PC-3 (cell line): Measurements from ENCODE around the gene RETREG2. TPM values are rescaled to one million over a fixed set of nuclear protein-coding genes. Genes with fewer than 3 reads are reported as not detected.
A peak's percentile ranks its signal among the peaks of the same experiment; 100 is the strongest.

Experiments
- ATAC-seq: fragments of 200-7000 bp; cut with Tn5 transposase; 2 replicates; pipeline ENCODE4 v1.9.1; 2020; ENCODE audit warnings: mild to moderate bottlenecking, moderate library complexity
- BruUV-seq: library from RNA; stranded (reverse); fragments of 400-500 nt; replicated peaks from 2 replicates; lab custom pipeline; 2021; lab: Mats Ljungman, UMichigan
- CTCF ChIA-PET: fragments of 300-600 bp; sonication (Branson Sonifier 250); formaldehyde crosslinking; loops from one replicate; lab custom pipeline; 2022; ENCODE audit warnings: antibody characterized with exemption; lab: Charles Lee
- POLR2A ChIA-PET: fragments of 300-600 bp; sonication (Branson Sonifier 250); formaldehyde crosslinking; loops from one replicate; lab custom pipeline; 2022; ENCODE audit warnings: antibody characterized with exemption; ENCODE audit not compliant: unreplicated experiment; lab: Charles Lee
- DNase-seq: peaks from one replicate; pipeline ENCODE4 v3.0.0-alpha.2; 2015
- H2AFZ ChIP-seq: fragments of 300-600 bp; sonication (generic); 2 replicates; pipeline ENCODE4 v1.6.0; 2016; ENCODE audit warnings: antibody characterized with exemption, low read length
- H3F3A ChIP-seq: fragments of 300-600 bp; sonication (generic); one replicate; pipeline ENCODE4 v1.6.0; 2017; ENCODE audit warnings: antibody characterized with exemption, low read length, control low read depth, mild to moderate bottlenecking; ENCODE audit not compliant: unreplicated experiment
- H3K27ac ChIP-seq: fragments of 300-600 bp; sonication (generic); 2 replicates; pipeline ENCODE4 v1.5.1; 2016; ENCODE audit warnings: mild to moderate bottlenecking, low read length
- H3K27me3 ChIP-seq: fragments of 300-600 bp; sonication (generic); 2 replicates; pipeline ENCODE4 v1.6.1; 2016; ENCODE audit warnings: low read length, mixed read lengths
- H3K36me3 ChIP-seq: fragments of 300-600 bp; sonication (generic); 2 replicates; pipeline ENCODE4 v1.6.1; 2016; ENCODE audit warnings: low read depth, mixed run types, low read length, mixed read lengths
- H3K4me1 ChIP-seq: fragments of 300-600 bp; sonication (generic); 2 replicates; pipeline ENCODE4 v1.5.1; 2016; ENCODE audit warnings: low read length; ENCODE audit not compliant: insufficient read depth
- H3K4me2 ChIP-seq: fragments of 300-600 bp; sonication (generic); 2 replicates; pipeline ENCODE4 v1.6.0; 2016; ENCODE audit warnings: low read length
- H3K4me3 ChIP-seq: fragments of 300-600 bp; sonication (generic); 2 replicates; pipeline ENCODE4 v1.5.1; 2016; ENCODE audit warnings: mild to moderate bottlenecking, low read length, mixed read lengths
- H3K79me2 ChIP-seq: fragments of 300-600 bp; sonication (generic); 2 replicates; pipeline ENCODE4 v1.6.1; 2017; ENCODE audit warnings: low read length, mixed read lengths
- H3K9ac ChIP-seq: fragments of 300-600 bp; sonication (generic); 2 replicates; pipeline ENCODE4 v1.6.0; 2016; ENCODE audit warnings: mild to moderate bottlenecking, low read length
- H3K9me2 ChIP-seq: fragments of 300-600 bp; sonication (generic); replicated peaks from 2 replicates; pipeline ENCODE4 v1.6.1; 2016; ENCODE audit warnings: mixed run types, low read length, mixed read lengths
- H3K9me3 ChIP-seq: fragments of 300-600 bp; sonication (generic); 2 replicates; pipeline ENCODE4 v1.6.1; 2016; ENCODE audit warnings: low read length, mixed read lengths
- H4K20me1 ChIP-seq: fragments of 300-600 bp; sonication (generic); 2 replicates; pipeline ENCODE4 v1.6.1; 2016; ENCODE audit warnings: low read length, mixed read lengths
- CTCF ChIP-seq: fragments of 300-600 bp; sonication (generic); conservative IDR thresholded peaks from 2 replicates; pipeline ENCODE4 v1.5.1; 2017; ENCODE audit warnings: antibody characterized with exemption, low read depth, mild to moderate bottlenecking, low read length
- EZH2 ChIP-seq: fragments of 300-600 bp; sonication (generic); IDR thresholded peaks from one replicate; pipeline ENCODE4 v1.6.1; 2017; ENCODE audit warnings: antibody characterized with exemption, mild to moderate bottlenecking, low read length; ENCODE audit not compliant: unreplicated experiment
- EZH2phosphoT487 ChIP-seq: fragments of 300-600 bp; sonication (generic); IDR thresholded peaks from 2 replicates; pipeline ENCODE4 v1.6.1; 2018; ENCODE audit warnings: mild to moderate bottlenecking, antibody characterized with exemption, low read length, borderline replicate concordance
- intact Hi-C: fragments of 100-400 bp; cut with micrococcal nuclease; formaldehyde crosslinking; loops from 2 replicates; pipeline ENCODE4 v1.9.0; 2023
- total RNA-seq: library from RNA; depleted of rRNA; stranded (reverse); fragments of >200 nt; gene quantifications from 2 replicates; pipeline ENCODE4 v1.2.3, GENCODE V29; 2014

RETREG2 gene
- total RNA-seq, 1 experiment from 2014 or later: 61.0 TPM

DNA sequence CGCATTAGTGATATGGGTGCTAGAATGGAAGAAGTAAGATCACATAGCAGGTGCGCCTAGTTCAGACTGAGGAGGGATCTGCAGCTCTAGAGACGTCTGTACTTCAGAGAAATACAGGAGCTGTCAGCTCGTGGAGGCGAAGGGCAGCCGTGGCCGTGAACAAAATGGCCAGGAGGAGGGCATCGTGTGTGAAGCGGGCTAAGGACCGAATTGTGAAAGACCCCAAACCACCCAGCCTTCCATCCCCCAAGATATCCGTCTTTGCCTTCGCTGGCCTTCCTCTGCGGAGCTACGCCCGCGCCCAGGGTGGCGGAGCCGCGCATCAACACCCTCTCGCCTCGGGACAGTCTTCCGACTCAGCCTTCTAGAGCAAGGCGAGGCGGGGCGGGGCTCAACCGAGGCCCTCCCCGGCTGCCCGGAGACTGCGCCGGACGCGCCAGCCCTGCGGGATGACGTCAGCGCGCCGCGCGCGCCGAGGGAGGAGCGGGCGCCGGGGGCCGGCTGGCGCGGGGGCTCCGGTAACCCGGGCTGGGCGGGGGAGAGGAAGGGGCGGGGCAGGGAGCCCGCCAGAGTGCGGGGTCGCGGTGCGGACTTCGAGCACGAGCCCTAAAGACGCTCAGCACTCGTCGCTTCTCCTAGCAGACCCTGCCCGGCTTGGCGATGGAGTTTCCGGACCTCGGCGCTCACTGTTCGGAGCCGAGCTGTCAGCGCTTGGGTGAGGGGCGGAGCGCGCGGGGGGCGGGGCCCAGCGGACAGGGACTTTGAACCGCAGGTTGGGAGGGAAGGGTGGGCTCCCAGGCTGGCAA lies 28.5 kb downstream of the RETREG2 start, which contains the start of gene ZFAND2B:
ZFAND2B (plus strand) TSS at position 455 of the 806 bp plus-strand sequence; CDS start at position 661, 206 bp downstream.
- peak; percentile 97 for DNase-seq
- CTCF ChIA-PET: interaction anchor here (0.6 to 0.8 kb wide), 2 partner anchors 23 to 89 kb away, joined by 3 to 6 read pairs; partner anchors contain the start of genes ANKZF1 and ATG9A

GRCh38 chr2:219207134-219207883 lies 29.2 kb downstream of the RETREG2 start:
- no peaks in the 10 kb centered on the region for H3K27me3 ChIP-seq
- no peaks in the 10 kb centered on the region for H3K9me3 ChIP-seq
- peaks cover 5% of the 10 kb centered on the region; the same call in 1 of the 2 replicates for H3K79me2 ChIP-seq
- TSS peak; percentile 76 for BruUV-seq
- no peak for TF ChIP-seq EZH2phosphoT487
- TF ChIP-seq CTCF: no peak
- TF ChIP-seq EZH2: no peak
- ChIA-PET POLR2A (interaction anchor here (0.7 kb wide), 1 partner anchor 12 kb away, joined by 3 read pairs; no protein-coding TSS in a partner anchor), CTCF (no interaction called here)
- H2AFZ ChIP-seq: peak overlapping the region; percentile 61
- peak overlapping the region; percentile 69 for H3K27ac ChIP-seq
- H3K4me2 ChIP-seq: peak overlapping the region; percentile 96
- no peaks in the 10 kb centered on the region for H3K9me2 ChIP-seq
- intact Hi-C loops: loop anchor here (1.0 kb wide), 2 partner anchors 10 to 47 kb away; partner anchors contain the start of gene NHEJ1
- H3K4me3 ChIP-seq: peak overlapping the region; percentile 66
- no peaks in the 10 kb centered on the region for H3F3A ChIP-seq
- no peaks in the 10 kb centered on the region for H4K20me1 ChIP-seq
- H3K36me3 ChIP-seq: no peaks in the 10 kb centered on the region; the same call in 1 of the 2 replicates
- peaks cover 20% of the 10 kb centered on the region for H3K4me1 ChIP-seq
- H3K9ac ChIP-seq: peak overlapping the region; percentile 56
- ATAC-seq (peak; percentile 26), DNase-seq (no peak)

More for the DNA sequence above, 28.5 kb downstream of the RETREG2 start, which contains the start of gene ZFAND2B:
- no TSS peak for BruUV-seq
- no peaks in the 10 kb centered on the region for H3K9me2 ChIP-seq
- H3K9me3 ChIP-seq: no peaks in the 10 kb centered on the region
- POLR2A ChIA-PET: interaction anchor here (0.6 to 1.1 kb wide), 5 partner anchors 11 to 68 kb away, joined by 3 to 4 read pairs (median 3); partner anchors contain the start of genes ANKZF1, ATG9A and TUBA4A
- H2AFZ ChIP-seq: peak within 1 kb of the TSS; percentile 66
- intact Hi-C loops: loop anchor here (1.0 kb wide), 3 partner anchors 11 to 46 kb away; partner anchors contain the start of gene NHEJ1
- peak within 1 kb of the TSS; percentile 56 for H3K9ac ChIP-seq
- peak; percentile 93 for ATAC-seq
- H3K4me2 ChIP-seq: peak within 1 kb of the TSS; percentile 96
- peaks cover 20% of the 10 kb centered on the region for H3K4me1 ChIP-seq
- no peaks in the 10 kb centered on the region for H3K27me3 ChIP-seq
- TF ChIP-seq CTCF: no peak
- no peak for TF ChIP-seq EZH2phosphoT487
- TF ChIP-seq EZH2: no peak
- H3K36me3 ChIP-seq: no peaks in the 10 kb centered on the region; the same call in 1 of the 2 replicates
- peaks cover 5% of the 10 kb centered on the region; the same call in 1 of the 2 replicates for H3K79me2 ChIP-seq
- peak within 1 kb of the TSS; percentile 66 for H3K4me3 ChIP-seq
- H4K20me1 ChIP-seq: no peaks in the 10 kb centered on the region
- peak within 1 kb of the TSS; percentile 69 for H3K27ac ChIP-seq
- no peaks in the 10 kb centered on the region for H3F3A ChIP-seq
